GM12874 (cell line): Measurements from ENCODE around the gene KRR1.

Source experiments
- CTCF ChIP-seq: IDR thresholded peaks from 2 replicates; pipeline ENCODE4 v1.5.1; 2011; ENCODE audit warnings: low read depth, mild to moderate bottlenecking, control low read depth, low read length, moderate library complexity; ENCODE audit not compliant: insufficient read depth

KRR1 gene

GRCh38 chr12:75447691-75448393, 63.6 kb downstream of the KRR1 start:
- TF ChIP-seq CTCF, result no peak

GRCh38 chr12:75446857-75447256, 64.6 kb downstream of the KRR1 start:
- no peak for TF ChIP-seq CTCF

- TF ChIP-seq CTCF, result no peak
These were observed 66.8 kb downstream of the KRR1 start for GRCh38 chr12:75444429-75445136.

- TF ChIP-seq CTCF, result no peak
These were observed 67.7 kb downstream of the KRR1 start for GRCh38 chr12:75443709-75444108.
